HPDE6-E6E7 (cell line): ENCODE data around the gene ELK3.

Experiments
- DNase-seq: peaks from one replicate; pipeline ENCODE4 v3.0.0; 2011; ENCODE audit warnings: missing footprints; ENCODE audit errors: extremely low spot score

ELK3 gene

GRCh38 chr12:96234591-96235483 is 40.7 kb downstream of the ELK3 start:
- DNase-seq = no peak

DNA sequence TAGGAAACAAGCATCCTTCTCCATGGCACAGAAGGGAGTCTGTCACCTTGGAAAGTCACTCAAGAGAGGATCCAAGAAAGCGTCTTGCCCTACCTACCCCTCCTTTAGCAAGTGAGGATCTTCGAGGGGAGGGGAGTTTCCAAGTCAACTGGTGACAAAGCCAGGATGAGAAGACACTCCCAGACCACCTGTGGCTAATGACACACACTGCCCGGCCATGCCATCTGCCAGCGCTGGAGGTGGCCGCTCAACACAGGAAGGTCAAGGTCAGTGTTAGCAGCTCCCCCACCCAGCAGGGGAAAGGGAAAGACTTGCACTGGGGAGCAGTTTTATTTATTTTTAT is 41.3 kb downstream of the ELK3 start:
- no peak for DNase-seq

DNA sequence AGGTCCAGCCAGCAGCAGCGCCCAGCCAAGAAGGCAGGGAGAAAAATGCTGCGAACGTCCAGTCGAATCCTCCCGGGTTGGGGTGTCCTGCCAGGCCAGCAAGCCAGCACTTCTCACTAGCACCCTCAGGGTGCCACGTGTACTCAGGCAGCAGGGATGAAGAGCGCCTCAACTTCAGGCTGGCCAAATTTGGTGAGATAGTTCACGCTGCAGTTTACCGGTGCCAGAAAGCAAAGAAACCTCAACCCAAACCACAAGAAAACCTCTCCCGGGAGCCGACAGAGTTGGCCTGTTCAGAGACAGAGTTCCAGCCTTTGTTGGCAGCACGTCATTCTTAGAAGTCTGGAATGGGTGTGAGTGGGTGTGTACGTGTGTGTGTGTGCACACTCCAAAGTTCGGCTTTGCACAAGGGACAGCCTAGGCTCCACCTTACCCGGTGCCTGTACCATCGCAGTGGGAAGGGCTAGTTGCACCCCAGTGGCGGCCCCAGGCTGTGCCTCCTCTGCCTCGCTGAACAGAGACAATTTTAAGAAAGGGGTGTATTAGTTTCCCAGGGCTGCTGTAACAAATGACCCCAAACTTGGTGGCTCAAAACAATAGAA is 42.1 kb downstream of the ELK3 start:
- DNase-seq = no peak

- no peak for DNase-seq
Observed at GRCh38 chr12:96237035-96237434, 42.9 kb downstream of the ELK3 start.

GRCh38 chr12:96237465-96238077 is 43.4 kb downstream of the ELK3 start:
- peak; percentile 49 for DNase-seq

DNA sequence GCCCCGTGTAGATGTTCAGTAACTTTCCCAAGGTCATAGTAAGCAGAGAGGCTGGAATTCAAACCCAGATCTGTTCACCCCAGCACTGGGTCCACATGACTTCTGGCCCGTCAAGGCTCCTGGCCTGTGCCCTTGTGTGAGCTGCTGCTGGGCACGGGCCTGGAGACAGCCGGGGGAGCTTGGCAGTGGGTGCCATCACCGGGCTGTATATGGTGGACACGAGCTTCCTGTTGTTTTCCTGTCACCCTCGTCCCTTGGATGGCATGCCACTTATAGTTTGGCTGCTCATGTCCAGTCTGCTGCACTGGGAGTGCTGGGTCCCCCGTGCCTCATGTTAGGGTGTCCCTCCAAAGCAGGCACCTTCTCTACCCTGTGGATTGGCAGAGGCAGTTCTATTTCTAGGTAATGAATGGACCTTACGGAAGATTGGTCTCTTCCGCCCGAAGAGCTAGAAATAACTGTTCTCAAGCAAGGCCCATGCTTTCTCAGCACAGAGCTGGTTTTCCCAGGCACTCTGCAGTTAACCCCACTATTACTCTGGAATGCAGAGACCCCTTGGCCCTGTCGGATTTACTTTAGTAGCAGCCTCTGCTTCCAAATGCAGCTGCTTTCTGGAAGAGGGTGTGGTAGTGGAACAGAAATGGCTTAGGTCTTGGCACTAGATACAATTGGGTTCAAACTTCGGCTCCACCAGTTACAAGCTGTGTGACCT is 44.3 kb downstream of the ELK3 start:
- no peak for DNase-seq

GRCh38 chr12:96239711-96240635 is 45.8 kb downstream of the ELK3 start:
- no peak for DNase-seq

GRCh38 chr12:96240656-96241055 is 46.5 kb downstream of the ELK3 start:
- DNase-seq = no peak

DNA sequence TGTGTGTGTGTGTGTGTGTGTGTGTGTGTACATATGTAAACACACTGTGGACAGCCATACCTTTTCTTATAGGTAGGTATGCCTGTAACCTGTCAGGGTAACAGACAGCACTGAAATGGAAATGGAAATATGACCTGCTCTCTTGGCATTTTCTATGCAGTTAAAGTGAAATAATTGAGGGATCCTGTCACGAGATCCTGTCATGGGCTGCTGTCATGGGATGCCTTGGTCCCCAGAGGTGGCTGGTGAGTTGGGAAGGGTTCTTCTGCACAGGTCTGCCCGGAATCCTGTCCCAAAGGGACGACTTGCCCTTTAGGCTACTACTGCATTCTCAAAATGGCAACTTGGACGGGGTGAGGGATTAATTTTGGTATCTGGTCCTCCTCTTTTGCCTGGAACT is 47.3 kb downstream of the ELK3 start:
- no peak for DNase-seq

DNA sequence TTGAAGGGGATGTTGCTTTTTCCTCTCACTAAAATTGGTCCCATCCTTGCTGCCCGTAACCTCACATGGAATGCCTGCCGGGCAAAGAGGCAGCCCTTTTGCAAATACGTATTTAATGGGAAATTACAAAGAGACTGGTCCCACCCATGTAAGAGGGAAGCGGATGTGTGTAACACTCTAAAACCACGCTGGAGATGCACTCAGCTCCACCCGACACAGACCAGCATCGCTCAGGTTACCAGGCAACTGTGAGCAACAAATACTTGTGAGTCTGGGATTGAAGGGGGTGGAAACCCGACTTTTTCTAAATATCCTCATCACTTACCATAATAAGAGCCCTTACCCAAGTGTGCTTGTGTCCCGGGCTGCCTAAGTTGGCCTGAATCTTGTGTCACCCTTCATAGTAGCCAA is 47.7 kb downstream of the ELK3 start:
- no peak for DNase-seq

- DNase-seq = no peak
Observed at GRCh38 chr12:96242597-96242996, 48.4 kb downstream of the ELK3 start.

- no peak for DNase-seq
Observed at GRCh38 chr12:96244826-96245225, 50.7 kb downstream of the ELK3 start.

GRCh38 chr12:96246926-96247505 is 52.8 kb downstream of the ELK3 start:
- no peak for DNase-seq

- no peak for DNase-seq
Observed at GRCh38 chr12:96247563-96247962, 53.4 kb downstream of the ELK3 start.

DNA sequence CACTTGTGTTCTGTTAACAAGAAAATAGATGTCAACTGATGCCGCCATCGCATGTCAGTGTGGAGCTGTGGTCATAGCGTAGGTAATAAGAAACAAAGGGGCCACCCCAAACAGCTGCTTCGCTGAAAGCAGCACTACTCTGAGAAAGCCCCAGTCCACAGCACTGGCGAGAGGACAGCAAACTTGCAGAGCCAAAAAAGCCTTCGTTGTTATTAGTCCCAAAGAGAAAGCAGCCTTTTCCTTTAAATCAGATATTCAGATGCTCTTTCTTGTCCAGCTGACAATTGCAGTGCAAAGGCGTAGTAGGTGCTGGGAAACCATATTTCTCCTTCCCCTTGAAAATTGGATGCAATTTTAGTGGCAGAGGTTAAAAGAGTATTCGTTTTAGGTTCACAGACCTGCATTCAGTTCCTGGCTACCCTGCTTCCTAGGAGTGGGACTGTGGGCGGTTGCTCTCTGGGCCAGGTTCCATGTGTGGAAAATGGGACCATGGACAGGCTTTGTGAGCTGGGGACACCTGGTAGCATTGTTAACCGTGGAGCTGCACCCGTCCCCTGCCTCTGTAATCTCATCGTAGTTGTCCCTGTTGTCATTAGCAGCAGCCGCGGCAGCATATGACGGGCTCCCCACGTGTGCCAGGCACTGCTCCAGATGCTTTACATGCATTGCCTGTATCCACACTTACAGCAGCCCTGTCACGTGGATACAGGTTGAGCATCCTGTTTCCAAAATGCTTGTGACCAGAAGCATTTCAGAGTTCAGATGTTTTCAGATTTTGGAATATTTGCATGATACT is 54.2 kb downstream of the ELK3 start:
- no peak for DNase-seq

GRCh38 chr12:96249196-96250118 is 55.3 kb downstream of the ELK3 start:
- DNase-seq = no peak

DNA sequence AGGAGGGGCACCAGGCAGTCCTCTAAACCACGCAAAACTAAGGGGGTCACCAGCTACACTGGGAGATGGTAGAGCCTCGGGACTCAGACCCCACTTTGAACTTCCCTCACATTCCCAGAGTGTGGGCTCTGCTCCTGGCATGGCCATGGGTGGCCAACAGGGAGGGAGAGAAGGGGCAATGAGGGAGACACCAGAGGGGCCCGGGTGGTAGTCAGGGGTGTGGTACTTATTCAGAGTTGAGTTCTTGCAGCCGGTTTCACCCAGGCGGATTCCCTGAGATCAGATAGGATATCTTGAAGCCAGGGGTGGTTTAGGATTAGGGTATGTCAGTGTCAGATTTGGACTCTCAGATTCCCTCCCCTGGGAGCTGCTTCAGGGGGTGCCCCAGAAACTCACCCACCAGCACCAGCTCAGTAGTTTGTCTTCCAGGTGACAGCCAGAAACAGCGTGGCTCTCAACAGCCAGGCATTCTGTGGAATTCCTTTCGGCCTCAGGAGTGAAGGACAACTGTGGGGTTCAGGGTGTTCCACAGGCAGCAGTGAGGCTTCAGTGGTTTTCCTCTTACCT is 56.0 kb downstream of the ELK3 start:
- DNase-seq = no peak

GRCh38 chr12:96255077-96255476 is 60.9 kb downstream of the ELK3 start:
- no peak for DNase-seq
